NCI-H69 (cell line): ENCODE measurements around the gene TARS1.

Experiments used
- DNase-seq: peaks from one replicate; lab custom pipeline; 2025; lab: John Stamatoyannopoulos, UW

The TARS1 gene

DNA sequence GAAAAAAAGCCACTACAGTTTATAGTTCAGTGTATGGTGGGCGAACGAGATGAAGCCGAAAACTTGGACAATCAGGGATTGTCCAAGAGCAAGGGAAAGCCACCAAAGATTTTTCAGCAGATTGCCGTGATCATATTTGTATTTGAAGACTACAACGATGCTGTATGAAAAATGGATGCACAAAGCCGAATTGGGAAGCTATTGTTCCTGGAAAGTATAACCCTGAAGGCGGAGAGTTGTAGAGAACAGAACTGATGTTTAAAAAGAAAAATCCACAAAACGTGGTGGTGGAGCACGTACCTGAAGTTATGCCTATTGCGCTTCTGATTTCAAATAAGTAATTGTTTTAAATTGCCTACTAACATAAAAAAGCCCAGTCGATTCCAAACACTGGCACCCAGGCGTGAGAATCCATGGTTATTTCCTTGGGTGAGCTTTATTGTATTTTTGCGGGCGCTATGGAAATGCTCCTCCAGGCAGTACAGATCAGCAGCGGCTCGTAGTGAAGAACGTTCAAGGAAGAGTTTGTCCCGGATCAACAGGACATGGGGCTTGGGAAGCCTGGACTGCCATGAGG, 772 bp upstream of the TARS1 start:
- DNase-seq, result peak; percentile 64

DNA sequence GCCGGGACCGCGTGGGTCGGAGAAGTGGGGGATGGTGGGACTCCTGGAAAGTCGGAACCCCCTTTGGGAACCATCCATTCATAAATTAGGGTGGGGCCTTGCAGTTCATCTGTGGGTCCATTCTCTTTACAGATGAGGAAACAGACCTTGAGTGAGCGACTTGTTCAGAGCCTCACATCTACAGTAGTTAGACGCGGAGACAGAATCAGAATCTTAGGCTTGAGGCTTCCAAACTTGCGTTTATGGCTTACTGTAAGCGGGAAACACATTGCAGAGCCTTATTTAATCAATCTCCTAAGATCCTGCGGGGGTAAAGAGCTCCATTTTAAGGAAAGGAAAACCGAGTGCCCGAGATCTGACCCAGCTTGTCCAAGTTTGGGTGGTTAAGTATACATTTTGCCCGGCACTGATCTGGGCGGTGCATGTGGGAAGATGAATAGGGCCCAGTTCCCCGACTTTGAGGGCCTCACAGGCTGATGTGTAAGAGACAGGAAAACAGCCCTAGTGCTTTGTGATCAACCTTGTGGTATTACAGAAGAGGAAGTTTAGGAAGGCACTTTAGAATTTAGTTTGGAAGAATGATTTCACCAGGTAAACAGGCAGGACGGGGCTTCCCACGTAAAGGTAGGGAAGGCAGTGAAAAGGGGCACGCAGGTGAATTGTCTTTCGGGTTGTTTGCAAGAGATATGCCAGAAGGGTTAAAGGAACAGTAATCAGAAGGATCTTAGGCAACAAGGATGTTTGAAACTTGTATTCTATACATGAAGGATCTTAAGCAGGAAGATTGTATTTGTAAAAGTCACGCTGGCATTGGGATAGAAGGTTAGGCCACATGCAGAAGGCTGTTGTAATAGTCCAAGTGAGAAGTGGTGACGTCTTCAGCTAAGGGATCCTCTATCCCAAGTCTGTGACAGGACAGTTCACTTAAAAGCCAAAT, 744 bp downstream of the TARS1 start:
- peak; percentile 69 for DNase-seq

DNA sequence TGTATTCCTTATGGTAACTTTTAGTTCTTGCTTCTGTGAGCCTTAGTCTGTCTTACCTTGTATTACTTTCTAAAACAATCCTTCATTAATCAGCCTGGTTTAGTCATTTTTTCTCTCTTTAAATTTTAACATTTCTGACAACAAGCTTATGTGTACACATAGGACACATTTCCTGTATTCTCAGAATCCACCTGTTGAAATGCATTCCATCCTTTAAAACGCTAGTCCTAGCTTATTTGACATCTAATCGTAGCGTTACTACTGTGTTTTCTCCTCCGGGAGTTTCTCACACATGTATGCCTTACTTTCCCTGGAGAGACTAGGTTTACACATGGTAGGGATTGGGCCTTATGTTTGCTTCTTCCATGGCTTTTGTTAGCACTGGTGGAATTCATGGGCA, 3.8 kb downstream of the TARS1 start:
- no peak for DNase-seq

- no peak for DNase-seq
Measured at GRCh38 chr5:33445798-33446197, 5.0 kb downstream of the TARS1 start.

DNA sequence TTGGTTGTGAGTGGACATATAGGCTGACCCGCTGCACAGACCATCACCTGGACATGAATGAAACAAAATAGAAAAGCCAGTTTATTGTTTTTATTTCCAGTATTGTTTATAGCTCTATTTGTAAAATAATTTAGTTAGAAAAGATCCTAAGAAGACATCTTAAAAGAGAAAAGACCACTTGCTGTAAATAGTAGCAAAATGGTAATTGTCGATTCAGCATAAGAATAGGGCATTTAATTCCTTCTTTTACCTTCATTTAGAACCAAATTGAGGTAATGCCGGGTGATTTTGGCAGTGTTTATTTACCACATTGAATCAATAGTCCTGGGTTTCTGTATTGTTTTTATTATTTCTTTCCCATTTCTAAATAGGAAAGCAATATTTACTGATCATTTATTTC, 7.4 kb downstream of the TARS1 start:
- no peak for DNase-seq

- DNase-seq, result no peak
Measured at GRCh38 chr5:33457126-33457525, 16.4 kb downstream of the TARS1 start.

- DNase-seq, result no peak
Measured at GRCh38 chr5:33457817-33458216, 17.1 kb downstream of the TARS1 start.

DNA sequence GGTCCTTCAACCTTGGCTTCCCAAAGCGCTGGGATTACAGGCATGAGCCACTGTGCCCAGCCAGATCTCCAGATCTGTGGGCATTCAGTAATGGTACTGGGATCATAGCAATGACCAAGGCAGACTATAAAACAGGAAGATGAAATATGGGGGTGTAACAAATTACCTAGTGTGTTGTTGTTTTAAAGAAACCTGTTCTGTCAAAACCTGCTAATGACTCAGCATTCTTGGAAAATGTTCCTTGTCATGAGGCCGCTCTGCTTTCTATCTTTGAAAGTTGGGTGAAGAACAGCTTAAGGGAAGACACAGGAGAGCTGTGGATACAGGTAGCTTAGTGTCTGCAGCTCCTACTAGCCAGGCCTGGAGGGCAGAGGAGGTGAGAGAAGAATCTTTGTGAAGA, 19.4 kb downstream of the TARS1 start:
- DNase-seq, result no peak

DNA sequence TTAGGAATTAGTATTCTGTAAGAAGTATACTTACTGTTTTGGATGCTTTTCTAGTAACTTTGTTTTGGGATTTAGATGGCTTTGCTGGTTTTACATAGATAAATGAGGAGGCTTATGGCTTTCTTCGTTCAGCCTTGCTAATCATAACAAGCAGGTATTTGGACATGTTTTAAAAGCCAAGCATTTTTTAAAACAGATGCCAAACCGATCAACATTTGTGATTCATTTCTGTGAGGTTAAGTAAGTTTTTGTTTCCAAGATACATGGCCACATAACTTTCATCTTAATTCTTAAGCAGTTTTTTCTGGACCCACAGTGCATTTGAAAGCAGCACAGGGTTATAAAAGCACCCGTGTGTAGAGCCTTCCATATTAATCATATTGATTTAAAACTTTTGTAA, 21.7 kb downstream of the TARS1 start:
- no peak for DNase-seq

GRCh38 chr5:33465120-33465519, 24.4 kb downstream of the TARS1 start:
- no peak for DNase-seq

GRCh38 chr5:33468775-33469435, 28.1 kb downstream of the TARS1 start:
- DNase-seq, result no peak

DNA sequence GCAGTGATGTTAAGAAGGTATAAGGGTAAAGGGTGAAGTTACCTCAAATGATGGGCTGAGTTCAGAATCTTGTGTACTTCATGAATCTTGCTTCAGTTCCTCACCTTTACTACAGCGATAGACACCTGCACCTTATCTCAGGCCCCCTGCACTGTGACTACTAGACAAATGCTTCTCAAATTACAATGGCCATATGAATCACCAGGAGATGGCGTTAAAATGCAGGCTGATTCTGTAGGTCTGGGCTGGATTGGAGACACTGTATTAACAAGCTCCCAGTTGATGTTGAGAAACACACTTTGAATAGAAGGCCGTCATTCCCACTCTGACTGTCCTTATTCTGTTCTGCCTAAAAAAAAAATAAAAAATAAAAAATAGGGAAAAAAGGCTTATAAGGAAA, 29.8 kb downstream of the TARS1 start:
- DNase-seq, result peak; percentile 38

GRCh38 chr5:33472805-33473409, 32.1 kb downstream of the TARS1 start:
- DNase-seq, result no peak

- DNase-seq, result no peak
Measured at GRCh38 chr5:33474004-33474403, 33.2 kb downstream of the TARS1 start.

DNA sequence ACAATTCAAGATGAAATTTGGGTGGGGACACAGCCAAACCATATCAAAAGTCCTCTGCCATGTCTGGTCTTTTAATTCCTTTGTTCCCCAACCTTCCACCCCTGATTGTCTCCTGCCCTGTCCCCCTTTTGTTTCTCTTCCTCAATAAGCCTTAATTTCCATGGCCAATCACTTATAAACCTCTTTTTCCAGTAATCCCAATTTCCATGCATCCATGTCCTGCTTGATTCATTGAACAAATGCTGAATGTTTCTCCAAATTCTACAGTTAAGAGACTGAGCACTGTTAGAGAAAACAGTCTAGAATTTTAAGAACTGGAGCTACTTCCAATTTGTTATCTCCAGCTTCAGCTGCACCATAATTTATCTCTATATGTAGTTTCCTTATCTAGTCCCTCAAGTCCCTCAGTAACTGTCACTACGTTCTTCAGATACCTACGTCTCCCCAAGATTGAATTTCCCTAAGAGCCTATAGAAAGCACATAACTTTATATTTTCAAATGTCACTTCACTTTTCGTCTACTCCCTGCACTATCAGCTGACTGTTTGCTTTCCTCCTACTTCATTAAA, 34.2 kb downstream of the TARS1 start:
- DNase-seq, result no peak

DNA sequence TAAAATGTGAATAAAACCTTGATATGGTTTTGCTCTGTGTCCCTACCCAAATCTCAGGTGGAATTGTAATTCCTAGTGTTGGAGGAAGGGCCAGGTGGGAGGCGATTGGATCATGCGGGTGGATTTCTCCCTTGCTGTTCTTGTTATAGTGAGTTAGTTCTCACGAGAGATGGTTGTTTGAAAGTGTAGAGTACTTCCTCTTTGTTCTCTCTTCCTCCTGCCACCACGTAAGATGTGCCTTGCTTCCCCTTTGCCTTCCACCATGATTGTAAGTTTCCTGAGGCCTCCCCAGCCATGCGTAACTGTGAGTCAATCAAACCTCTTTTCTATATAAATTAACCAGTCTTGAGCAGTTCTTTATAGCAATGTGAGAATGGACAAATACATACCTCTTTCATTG, 34.9 kb downstream of the TARS1 start:
- DNase-seq, result no peak

DNA sequence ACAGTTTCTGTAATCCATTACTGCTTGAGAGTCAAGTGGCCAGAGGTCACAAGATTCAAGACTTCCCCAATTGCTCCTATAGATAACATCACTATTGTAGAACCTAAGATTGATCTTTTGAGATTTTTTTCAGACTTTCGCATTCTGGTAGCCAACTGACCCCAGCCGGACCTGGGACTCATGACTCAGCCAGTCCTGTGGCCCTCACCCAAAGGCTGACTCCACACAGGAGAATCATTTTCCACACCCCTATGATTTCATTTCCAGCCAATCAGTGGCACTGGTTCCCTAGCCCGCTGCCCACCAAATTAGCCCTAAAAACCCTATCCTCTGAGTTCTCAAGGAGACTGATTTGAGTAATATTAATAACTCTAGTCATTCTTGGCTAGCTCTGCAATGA, 36.2 kb downstream of the TARS1 start:
- no peak for DNase-seq

- DNase-seq, result no peak
Measured at GRCh38 chr5:33477816-33478215, 37.1 kb downstream of the TARS1 start.

DNA sequence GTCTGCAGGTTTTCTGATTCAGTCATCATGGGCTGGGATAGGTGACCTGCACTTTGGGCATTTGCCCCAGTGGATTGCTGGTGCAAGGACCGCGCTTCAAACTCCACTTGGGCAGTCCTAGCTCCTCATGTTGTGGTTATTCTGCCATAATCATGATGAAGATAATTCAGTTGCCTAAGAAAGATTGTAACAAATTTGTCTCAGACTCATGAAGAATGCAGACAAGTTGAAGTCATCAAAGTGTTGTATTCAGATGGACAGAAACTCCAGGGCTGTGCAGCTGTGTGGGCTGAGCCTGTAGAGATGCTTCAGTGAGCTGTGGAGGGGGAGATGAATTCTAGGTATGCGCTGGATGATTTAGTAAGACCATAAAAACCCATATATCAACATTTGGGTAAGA, 38.5 kb downstream of the TARS1 start:
- no peak for DNase-seq

GRCh38 chr5:33480876-33481275, 40.1 kb downstream of the TARS1 start:
- DNase-seq, result no peak

GRCh38 chr5:33482335-33482734, 41.6 kb downstream of the TARS1 start:
- DNase-seq, result peak; percentile 59

DNA sequence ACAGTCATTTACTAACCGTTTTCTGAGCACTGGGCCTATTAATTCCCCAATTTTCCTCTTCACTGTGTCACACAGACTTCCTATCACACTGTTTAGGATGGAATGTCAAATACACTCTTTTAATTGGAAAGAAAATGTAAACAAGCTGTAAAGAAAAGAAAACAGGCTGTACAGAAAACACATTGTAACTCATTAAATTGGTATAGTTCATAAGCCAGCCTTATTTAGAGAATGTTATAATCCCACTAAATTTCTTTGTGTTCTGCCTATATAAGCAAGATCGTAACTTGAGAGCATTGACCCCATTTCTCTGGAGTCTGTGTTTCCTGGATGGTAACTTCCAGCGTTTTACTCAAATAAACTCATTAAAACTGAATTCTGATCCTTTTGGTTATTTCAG, 46.5 kb downstream of the TARS1 start:
- no peak for DNase-seq
